DMS 273 (cell line): Measurements from ENCODE around the gene SPOCD1.
"Not testable (repeated sequence)": the region's sequence is repeated elsewhere in the genome, so short reads cannot be mapped to it uniquely, and the experiment has no call there.

ENCODE experiments used
- DNase-seq: peaks from one replicate; lab custom pipeline; 2025; ENCODE audit not compliant: unreplicated experiment; lab: John Stamatoyannopoulos, UW

The SPOCD1 gene

DNA sequence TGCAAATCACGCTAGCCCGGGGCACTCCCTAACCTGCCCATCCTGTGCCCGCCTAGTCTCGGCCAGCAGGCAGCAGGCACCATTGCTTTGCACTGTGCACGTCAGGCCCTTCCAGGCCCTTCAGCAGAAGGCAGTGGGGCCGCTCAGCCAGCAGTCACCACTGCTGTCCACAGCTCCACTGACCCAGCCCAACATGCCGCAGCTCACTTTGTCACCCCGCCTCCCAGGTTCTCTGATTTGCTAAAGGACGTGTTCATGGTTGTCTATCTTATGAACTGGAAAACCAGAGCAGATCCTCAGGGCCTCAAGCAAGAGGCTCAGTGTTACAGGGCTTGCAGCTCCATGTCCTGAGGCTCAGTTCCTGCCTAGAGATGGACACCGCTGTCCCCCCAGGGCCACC, 14.2 kb upstream of the SPOCD1 start:
- no peak for DNase-seq

DNA sequence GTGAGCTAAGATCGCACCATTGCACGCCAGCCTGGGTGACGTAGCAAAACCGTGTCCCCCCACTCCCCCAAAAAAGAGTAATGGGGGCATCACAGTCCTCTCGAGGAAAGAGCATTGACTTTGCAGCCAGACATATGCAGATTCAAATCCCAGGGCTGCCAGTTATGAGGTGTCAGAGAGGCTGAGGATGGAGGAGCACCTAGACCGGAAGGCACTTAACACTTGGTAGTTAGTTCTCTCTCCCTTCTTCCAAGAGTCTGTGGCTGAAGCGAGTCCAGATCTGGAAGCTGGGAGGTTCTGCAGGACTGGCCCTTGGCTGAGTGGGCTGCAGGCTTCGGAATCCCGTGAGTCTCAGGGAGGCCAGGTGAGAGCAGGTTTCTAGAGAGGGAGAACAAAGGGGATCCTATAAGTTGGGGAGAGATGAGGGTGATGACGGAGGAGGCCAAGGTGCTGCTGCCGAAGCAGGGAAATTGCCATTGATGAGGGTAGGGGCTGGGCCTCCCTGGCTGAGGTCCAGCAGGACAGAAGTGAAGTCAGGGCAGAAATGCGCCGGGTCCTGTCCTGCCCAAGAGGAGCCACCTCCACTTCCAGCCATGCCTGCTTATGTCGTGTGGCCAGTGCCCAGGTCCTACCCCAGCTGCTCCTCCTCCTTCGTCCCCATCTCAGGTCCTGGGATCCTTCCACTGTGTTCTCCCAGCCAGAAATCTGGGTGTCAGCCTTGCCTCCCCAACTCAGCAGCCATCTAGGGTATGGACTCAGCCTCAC, 13.3 kb upstream of the SPOCD1 start:
- DNase-seq, result no peak

DNA sequence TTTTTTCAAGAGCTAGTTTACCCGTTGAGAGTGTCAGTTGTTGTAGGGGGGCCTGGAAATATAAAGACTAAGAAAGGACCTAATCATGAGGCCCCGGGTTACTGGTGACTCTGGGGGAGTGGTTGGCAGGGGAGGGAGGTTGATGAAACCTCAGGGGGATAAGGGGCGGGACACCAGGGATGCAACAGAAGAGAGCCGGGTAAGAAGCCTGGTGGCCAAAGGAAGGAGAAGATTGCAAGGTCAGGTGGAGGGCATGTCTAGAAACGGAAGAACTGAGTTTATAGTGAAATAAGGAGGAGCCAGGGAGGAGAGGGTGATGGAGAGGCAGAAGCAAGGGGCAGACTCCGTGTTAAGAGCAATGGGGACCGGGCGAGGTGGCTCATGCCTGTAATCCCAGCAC, 12.5 kb upstream of the SPOCD1 start:
- no peak for DNase-seq

GRCh38 chr1:31823780-31824179, 8.0 kb upstream of the SPOCD1 start:
- DNase-seq, result no peak

DNA sequence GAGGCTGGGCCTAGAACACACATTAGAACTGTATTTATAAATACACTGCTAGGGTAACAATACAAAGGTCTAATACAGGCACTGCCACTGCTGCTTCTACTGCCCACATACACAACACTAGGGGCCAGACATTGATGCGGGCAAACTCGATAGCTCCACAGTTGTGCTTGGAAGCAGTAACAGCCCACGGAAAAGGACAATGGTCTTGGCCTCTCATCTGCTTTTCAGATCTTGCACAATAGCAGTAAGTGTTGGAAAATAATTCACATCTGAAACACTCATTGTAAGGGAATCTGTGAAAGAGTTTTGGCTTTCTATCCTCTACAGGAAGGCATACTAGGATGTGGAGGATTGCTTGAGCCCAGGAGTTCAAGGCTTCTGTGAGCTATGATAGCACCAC, 6.9 kb upstream of the SPOCD1 start:
- DNase-seq, result no peak

DNA sequence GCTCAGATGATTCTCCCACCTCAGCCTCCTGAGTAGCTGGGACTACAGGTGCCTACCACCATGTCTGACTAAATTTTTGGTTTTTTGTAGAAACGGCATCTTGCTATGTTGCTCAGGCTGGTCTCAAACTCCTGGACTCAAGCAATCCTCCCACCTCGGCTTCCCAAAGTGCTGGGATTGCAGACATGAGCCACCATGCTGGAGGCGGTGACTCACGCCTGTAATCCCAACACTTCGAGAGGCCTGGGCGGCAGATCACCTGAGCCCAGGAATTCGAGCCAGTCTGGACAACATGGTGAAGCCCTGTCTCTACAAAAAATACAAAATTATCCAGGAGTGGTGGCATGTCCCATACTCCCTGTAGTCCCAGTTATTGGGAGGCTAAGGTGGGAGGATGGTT, 4.4 kb upstream of the SPOCD1 start:
- DNase-seq, result not testable (repeated sequence)

GRCh38 chr1:31818206-31818605, 2.4 kb upstream of the SPOCD1 start:
- no peak for DNase-seq

- DNase-seq, result not testable (repeated sequence)
Measured at GRCh38 chr1:31816947-31817346, 1.1 kb upstream of the SPOCD1 start.

GRCh38 chr1:31816501-31816900, 679 bp upstream of the SPOCD1 start:
- DNase-seq, result not testable (repeated sequence)

DNA sequence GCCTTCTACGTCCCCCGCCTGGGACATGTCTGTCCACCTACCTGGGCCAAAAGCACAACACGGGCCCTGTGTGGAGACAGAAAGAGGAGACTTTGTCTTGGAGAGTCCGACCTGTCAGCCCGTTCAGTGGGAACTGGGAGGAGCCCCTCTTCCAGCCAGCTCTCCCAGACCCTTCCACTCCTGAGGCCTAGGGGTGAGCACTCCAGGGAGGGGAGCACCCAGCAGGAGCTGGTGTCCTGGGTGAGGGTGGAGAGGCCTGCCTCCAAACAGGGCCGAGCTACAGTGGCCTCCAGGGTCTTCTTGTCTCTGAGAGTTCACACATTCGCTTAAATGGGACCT, 546 bp downstream of the SPOCD1 start:
- DNase-seq, result no peak

DNA sequence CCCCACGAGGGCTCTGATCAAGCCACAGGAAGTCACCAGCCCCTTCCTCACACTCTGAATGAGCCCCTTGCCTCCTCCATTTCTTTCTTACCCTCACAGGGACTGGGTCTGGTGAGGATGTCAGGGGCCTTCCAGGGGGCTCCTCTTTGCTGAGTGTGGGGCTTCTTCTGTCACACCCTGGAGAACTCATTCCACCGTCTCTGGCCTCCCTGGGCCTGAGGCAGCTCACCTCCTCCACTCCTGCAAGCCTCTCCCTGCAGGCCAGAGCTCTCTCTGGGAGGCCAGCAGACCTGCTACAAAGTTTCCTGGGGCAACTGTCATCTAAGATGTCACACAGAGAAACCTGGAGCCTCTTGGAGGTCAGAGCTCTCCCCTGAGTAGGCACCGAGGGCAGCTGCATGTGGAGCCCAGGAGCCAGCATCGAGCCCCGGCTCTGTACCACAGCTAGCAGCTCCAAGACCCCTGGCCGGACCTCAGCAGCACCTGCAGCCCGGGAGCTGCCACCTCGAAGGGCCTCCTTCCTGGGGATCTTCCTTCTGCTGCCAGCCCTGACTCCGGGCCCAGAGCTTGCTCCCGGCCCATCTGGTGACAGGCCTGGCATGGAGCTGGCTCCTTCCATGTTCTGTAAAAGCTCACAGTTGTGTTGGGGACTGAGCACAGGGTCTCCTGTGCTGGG, 1.1 kb downstream of the SPOCD1 start:
- DNase-seq, result no peak

DNA sequence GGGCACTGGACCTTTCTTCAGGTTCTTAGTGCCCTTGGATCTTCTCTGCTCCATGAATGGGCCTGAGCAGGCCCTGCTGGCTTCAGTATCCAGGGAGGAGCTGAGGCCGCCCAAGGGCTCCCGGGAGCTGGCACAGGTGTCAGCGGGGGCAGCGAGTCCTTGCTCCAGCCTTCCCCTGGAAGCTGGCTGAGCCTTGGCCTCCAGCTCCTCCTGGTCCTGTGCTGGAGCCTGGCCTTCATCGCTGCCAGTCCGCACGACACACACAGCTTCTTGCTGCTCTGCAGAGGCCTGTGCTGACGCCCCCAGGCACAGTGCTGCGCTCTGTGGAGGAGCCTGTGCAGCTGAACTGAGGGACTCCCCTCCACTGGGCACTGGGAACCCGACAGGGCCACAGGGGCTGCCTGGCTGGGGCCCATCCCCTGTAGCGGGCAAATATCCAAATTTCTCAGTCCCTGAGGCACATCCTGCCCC, 1.7 kb downstream of the SPOCD1 start:
- DNase-seq, result no peak

DNA sequence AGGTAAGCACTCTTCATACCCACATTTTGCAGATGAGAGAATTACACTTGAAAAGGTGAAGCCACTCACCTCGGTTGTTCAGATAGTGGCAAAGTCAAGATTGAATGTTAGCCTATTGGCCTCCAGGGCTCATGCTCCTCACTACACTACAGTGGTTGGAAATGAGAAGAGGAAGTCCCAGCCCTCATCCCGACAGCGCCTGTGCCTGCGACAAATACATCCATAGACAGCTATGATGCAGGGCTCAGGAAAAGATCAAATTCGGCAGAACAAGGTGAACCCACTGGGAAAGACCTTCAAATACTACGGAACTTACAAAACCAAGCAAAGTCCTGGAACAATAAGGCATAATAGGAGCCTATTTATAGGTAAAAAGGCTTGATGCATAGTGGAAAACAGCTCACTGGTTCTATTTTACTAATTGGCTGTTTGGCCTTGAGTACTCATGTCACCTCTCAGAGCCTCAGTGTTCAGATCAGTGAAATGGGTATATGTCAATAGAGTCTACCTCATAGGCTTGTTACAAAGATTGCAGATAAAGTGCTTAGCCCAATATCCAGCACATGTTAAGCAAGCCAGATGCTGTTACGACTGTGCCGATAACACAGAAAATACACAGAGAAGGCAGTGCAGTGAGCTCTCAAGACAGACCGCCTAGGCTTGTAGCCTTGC, 3.5 kb downstream of the SPOCD1 start:
- DNase-seq, result no peak

DNA sequence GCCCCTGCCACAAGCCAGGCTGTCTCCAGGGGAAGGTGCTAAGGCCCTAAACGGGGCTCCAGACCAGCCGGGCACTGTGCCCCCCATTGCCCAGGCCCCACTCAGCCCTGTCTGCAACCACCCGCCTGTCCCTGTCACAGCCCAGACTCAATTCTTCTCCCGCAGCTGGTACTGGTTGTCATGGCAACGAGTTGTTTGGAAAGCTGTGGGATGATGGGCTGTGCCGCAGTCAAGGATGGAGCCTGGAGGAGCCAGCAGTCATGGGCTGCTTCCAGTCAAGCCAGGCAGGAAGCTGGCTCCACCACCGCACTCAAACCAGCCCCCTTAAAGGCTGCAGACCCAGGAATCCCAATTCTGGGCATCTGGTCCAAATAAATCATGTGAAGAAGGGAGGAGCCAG, 4.2 kb downstream of the SPOCD1 start:
- peak; percentile 80 for DNase-seq

DNA sequence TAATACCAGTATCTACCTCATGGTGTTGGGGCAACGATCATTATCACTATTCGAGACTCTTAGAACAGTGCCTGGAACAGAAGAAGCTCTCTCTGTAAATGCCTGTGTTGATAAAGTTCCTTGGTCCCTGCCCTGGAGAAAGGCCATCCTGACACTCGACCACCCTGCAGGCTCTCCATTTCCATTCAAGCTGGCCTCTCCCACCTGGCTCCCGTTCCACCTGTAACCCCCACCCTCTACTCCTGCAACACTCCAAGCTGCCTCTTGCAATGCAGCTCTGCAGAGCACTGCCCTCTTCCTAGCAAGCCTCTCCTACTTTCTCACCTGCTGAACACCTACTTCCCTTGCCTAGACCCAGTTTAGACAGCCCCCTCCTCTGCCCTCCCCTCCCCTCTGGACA, 6.1 kb downstream of the SPOCD1 start:
- no peak for DNase-seq

GRCh38 chr1:31807273-31808048, 8.4 kb downstream of the SPOCD1 start:
- DNase-seq, result no peak

DNA sequence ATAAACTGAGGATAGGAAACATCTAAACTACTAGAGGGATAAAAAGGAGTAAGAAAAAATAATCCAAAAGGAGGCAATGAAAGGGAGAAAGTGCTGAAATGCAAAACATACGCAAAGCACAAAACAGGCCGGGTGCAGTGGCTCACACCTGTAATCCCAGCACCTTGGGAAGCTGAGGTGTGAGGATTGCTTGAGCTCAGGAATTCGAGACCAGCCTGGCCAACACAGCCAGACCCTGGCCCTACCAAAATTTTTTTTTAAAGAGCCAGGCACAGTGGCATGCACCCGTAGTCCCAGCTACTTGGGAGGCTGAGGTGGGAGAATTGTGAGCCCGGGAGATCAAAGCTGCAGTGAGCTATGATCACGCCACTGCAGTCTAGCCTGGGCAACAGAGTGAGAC, 10.5 kb downstream of the SPOCD1 start:
- no peak for DNase-seq

DNA sequence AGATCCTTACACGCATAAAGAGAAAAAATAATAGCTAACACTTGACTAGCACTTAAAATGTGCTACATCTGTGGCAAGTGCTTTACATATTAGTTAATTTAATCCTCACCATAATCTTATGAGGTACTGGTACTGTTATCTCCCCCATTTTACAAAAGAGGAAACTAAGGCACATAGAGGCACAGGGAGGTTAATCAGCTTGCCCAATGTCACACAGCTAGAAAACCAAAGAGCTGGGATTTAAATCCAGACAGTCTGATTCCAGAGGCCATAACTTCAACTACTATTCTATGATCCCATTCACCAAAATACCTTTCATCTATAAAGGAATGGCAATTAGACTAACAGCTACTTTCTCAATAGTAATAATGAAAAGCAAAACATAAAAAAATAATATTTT, 11.7 kb downstream of the SPOCD1 start:
- no peak for DNase-seq

DNA sequence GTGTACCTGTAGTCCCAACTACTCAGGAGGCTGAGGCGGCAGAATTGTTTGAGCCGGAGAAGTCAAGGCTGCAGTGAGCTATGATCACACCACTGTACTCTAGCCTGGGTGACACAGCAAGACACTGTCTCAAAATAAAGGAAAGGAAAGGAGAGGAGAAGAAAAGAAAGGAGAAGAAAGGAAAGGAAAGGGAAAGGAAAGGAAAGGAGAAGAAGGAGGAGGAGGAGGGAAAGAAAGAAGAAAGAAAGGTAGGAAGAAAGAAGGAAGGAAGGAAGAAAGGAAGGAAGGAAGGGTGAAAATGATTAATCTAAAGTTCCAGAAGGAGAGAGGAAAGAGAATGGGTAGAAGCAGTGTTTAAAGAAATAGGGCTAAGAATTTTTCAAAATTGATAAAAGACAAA, 12.2 kb downstream of the SPOCD1 start:
- DNase-seq, result no peak

DNA sequence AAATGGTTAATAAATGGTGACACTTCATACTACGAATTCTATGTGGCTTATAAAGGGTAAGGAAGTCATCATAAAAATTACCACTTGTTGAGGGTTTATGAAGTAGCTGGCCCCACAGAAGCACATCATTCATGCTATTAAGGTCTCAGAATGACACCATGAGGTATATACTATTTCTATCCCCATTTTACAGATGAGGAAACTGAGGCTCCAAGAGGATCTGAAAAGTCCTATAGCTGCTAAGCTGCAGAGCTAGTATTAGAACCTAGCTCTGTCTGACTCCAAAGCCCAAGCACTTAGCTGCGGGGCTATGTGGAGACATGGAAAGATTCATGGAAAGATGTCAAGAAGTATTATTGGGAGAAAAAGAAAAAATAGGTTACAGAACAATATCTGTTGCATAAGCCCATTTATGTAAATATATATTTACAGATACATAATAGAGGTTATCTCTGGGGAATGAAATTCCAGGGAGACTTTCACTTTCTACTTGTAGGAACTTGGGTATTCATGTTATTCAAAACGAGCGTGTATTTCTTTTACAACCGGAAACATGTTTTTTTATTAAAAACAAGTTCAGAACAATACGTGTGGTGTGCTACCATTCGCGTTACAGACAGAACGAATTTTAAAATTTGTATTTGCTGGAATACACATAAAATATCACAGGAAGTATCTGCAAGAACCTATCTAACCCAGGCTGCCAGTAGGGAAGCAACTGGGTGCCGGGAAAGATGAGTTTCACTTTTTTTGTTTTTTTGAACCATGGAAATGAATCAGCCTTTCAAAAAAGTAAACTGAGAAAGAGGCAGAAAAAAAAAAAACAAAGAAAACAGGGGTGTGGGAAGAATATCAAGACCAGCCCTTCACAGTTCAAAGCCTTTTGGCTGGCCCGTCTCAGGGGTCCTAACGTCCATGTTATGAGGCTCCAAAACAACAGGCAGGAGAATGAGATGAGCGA, 13.4 kb downstream of the SPOCD1 start:
- DNase-seq, result no peak
